ENCODE measurements around the gene NPHP4. TPM values are rescaled to one million over a fixed set of nuclear protein-coding genes. Genes with fewer than 3 reads are reported as not detected.

NPHP4 gene
- total RNA-seq, 1 donor, result 6.5 TPM

GRCh38 chr1:6037338-6037762, 45.1 kb upstream of the NPHP4 start:
- peak; percentile 28 for DNase-seq (ENCODE audit: low read depth)
- no peak for TF ChIP-seq CTCF (IDR thresholded peaks at IDR 0.05; ENCODE audit: insufficient read depth, low read depth, low read length)

GRCh38 chr1:6035719-6036118, 43.5 kb upstream of the NPHP4 start:
- H3K4me3 ChIP-seq (ENCODE audit: low read depth, low read length), result no peak overlapping the region
- TF ChIP-seq CTCF (IDR thresholded peaks at IDR 0.05; ENCODE audit: insufficient read depth, low read depth, low read length), result peak; percentile 9
- no peak for DNase-seq (ENCODE audit: low read depth)

More at GRCh38 chr1:6037338-6037762, 45.1 kb upstream of the NPHP4 start:
- no peak overlapping the region for H3K4me3 ChIP-seq (ENCODE audit: low read depth, low read length)

GRCh38 chr1:6035303-6035702, 43.1 kb upstream of the NPHP4 start:
- DNase-seq (ENCODE audit: low read depth), result no peak
- TF ChIP-seq CTCF (IDR thresholded peaks at IDR 0.05; ENCODE audit: insufficient read depth, low read depth, low read length), result no peak
- H3K4me3 ChIP-seq (ENCODE audit: low read depth, low read length), result no peak overlapping the region

- TF ChIP-seq CTCF (IDR thresholded peaks at IDR 0.05; ENCODE audit: insufficient read depth, low read depth, low read length), result no peak
- no peak for DNase-seq (ENCODE audit: low read depth)
- H3K4me3 ChIP-seq (ENCODE audit: low read depth, low read length), result no peak overlapping the region
These were observed 42.5 kb upstream of the NPHP4 start for GRCh38 chr1:6034750-6035096.

GRCh38 chr1:6033986-6034749, 41.9 kb upstream of the NPHP4 start:
- no peak for DNase-seq (ENCODE audit: low read depth)
- no peak overlapping the region for H3K4me3 ChIP-seq (ENCODE audit: low read depth, low read length)
- peak; percentile 69 for TF ChIP-seq CTCF (IDR thresholded peaks at IDR 0.05; ENCODE audit: insufficient read depth, low read depth, low read length)

GRCh38 chr1:6033124-6033523, 40.9 kb upstream of the NPHP4 start:
- TF ChIP-seq CTCF (IDR thresholded peaks at IDR 0.05; ENCODE audit: insufficient read depth, low read depth, low read length), result no peak
- no peak for DNase-seq (ENCODE audit: low read depth)
- no peak overlapping the region for H3K4me3 ChIP-seq (ENCODE audit: low read depth, low read length)

All from fibroblast of villous mesenchyme (primary cell).